Measurements from ENCODE around the gene PPP1R15B. TPM values are rescaled to one million over a fixed set of nuclear protein-coding genes. Genes with fewer than 3 reads are reported as not detected.

PPP1R15B gene
- total and polyA plus RNA-seq, 2 donors (not counting 1 experiment from before 2014, with no cell fraction given): 65.7 to 137 TPM

DNA sequence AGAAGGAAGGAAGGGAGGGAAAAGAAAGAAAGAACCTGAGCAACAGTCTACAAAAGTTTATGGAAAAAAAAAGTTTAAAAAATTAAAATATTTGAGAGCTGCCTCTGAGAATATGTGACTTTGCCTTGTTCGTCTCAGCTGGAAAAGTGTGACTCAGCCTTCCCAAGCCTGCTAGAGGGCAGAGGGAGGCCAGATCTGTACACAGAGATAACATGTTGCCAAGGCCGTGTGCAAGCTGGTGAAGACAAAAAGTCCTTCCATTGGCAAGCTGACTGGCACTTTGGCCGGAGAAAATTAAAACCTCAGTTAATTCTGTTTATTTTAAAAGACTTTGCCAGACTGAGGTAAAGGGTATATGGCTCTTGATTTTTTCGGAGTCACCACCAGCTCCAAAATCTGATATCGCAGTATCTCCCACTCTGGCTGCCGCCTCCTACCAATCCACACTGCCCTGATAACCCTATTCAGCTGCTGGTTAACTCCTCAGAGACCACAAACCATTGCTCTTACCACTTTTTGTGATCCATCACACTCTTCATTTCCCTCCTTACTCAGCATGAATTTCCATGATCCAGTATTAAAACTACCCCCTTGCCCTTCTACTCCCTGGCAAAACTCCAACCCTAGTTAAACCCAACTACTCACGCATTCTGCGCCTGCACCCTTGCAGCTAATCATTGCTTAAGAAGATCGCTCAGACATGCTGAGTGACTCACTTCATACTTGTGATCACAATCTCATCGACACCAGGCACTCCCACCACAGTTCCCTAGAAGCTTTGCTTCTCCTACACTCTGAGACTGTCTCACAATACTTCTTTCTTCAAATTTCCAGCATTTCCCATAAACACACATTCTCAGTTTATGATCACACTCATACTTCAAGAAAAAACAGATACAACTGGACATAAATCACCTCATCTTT, 5.7 kb upstream of the PPP1R15B start:
- Histone ChIP-seq H4K20me1 (ENCODE audit: control insufficient read depth, insufficient read depth, low read length, poor library complexity, severe bottlenecking) (no peaks in the 10 kb centered on the region), H3K4me3 (ENCODE audit: control extremely low read depth in 1 of 5, extremely low read depth in 1 of 5, insufficient read depth in 1 of 5, low read depth in 2 of 5, low read length in 4 of 5) (no peak overlapping the region), H3K4me2 (replicated peaks; ENCODE audit: low read depth, low read length, poor library complexity, severe bottlenecking) (peak overlapping the region; percentile 29), H3K4me1 (ENCODE audit: control insufficient read depth in 2 of 2, insufficient read depth in 2 of 2, low read length in 2 of 2) (peaks cover 26 to 30% of the 10 kb centered on the region in 2 donors), H2AFZ (ENCODE audit: insufficient read depth, low read depth, low read length, poor library complexity, severe bottlenecking) (no peak overlapping the region), H3K27ac (ENCODE audit: low read length in 2 of 2) (peak overlapping the region in 1 of 2 donors; percentile 37), H3K27me3 (replicated peaks in 1 of 4; ENCODE audit: control extremely low read depth in 1 of 4, control insufficient read depth in 3 of 4, insufficient read depth in 4 of 4, low read length in 3 of 4) (no peaks in the 10 kb centered on the region), H3K9me3 (ENCODE audit: control extremely low read depth in 1 of 3, control insufficient read depth in 2 of 3, insufficient read depth in 1 of 3, low read length in 2 of 3) (peaks cover 0 to 4% (median 0%) of the 10 kb centered on the region in 3 donors), H3K79me2 (ENCODE audit: control insufficient read depth, insufficient read depth, low read length) (peaks cover 13% of the 10 kb centered on the region), H3K36me3 (replicated peaks in 1 of 2; ENCODE audit: control extremely low read depth in 1 of 2, control insufficient read depth in 1 of 2, extremely low read depth in 1 of 2, insufficient read depth in 2 of 2, low read length in 1 of 2) (peaks cover 0 to 8% of the 10 kb centered on the region in 2 experiments), H3K9ac (ENCODE audit: low read length) (no peak overlapping the region)
- POLR2A ChIA-PET: interaction anchor here (1.1 kb wide), 1 partner anchor 15 kb away, joined by 3 read pairs; no protein-coding TSS in a partner anchor
- no peaks in the 10 kb centered on the region for H3K27me3 Mint-ChIP-seq
- ATAC-seq (ENCODE audit: low read depth) (no peak), DNase-seq (no peak)
- H3K4me1 Mint-ChIP-seq: peaks cover 44% of the 10 kb centered on the region
- no peaks in the 10 kb centered on the region for H3K9me3 Mint-ChIP-seq (ENCODE audit: insufficient read depth)
- no peak for TF ChIP-seq EZH2 (IDR thresholded peaks at IDR 0.05; ENCODE audit: borderline replicate concordance, insufficient read depth, low read depth, low read length, poor library complexity, severe bottlenecking)
- TF ChIP-seq, protein P1, sequence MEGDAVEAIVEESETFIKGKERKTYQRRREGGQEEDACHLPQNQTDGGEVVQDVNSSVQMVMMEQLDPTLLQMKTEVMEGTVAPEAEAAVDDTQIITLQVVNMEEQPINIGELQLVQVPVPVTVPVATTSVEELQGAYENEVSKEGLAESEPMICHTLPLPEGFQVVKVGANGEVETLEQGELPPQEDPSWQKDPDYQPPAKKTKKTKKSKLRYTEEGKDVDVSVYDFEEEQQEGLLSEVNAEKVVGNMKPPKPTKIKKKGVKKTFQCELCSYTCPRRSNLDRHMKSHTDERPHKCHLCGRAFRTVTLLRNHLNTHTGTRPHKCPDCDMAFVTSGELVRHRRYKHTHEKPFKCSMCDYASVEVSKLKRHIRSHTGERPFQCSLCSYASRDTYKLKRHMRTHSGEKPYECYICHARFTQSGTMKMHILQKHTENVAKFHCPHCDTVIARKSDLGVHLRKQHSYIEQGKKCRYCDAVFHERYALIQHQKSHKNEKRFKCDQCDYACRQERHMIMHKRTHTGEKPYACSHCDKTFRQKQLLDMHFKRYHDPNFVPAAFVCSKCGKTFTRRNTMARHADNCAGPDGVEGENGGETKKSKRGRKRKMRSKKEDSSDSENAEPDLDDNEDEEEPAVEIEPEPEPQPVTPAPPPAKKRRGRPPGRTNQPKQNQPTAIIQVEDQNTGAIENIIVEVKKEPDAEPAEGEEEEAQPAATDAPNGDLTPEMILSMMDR (IDR thresholded peaks at IDR 0.05): no peak
- intact Hi-C loops (cut with micrococcal nuclease): loop anchor here (5.0 kb wide), 1 partner anchor 35 kb away; no protein-coding TSS in a partner anchor
- H3K27ac Mint-ChIP-seq: peak overlapping the region; percentile 83
- CTCF ChIA-PET: interaction anchor here (1.0 to 3.6 kb wide), 5 partner anchors 11 to 86 kb away, joined by 3 to 19 read pairs (median 5); no protein-coding TSS in a partner anchor
- WGBS (ENCODE audit: insufficient coverage): 89% methylated on average over 8 of the region's 10 CpGs
- H3K4me3 Mint-ChIP-seq: peak overlapping the region; percentile 60
